Medulla oblongata (tissue), 1 donor: ENCODE results near the gene ELMO1.

ENCODE experiments used
- DNase-seq: peaks from one replicate; pipeline ENCODE4 v3.0.0-alpha.2; 2015; ENCODE audit errors: extremely low spot score

The ELMO1 gene

GRCh38 chr7:37408291-37409228, 40.1 kb downstream of the ELMO1 start:
- no peak for DNase-seq

- no peak for DNase-seq
These were observed 43.0 kb downstream of the ELMO1 start for GRCh38 chr7:37405603-37406122.

GRCh38 chr7:37405128-37405527, 43.5 kb downstream of the ELMO1 start:
- DNase-seq, result no peak

- no peak for DNase-seq
These were observed 48.7 kb downstream of the ELMO1 start for GRCh38 chr7:37399876-37400421.

GRCh38 chr7:37398403-37398802, 50.3 kb downstream of the ELMO1 start:
- no peak for DNase-seq

GRCh38 chr7:37395618-37396259, 52.9 kb downstream of the ELMO1 start:
- no peak for DNase-seq

GRCh38 chr7:37394158-37394557, 54.5 kb downstream of the ELMO1 start:
- no peak for DNase-seq

GRCh38 chr7:37393476-37393875, 55.2 kb downstream of the ELMO1 start:
- no peak for DNase-seq

GRCh38 chr7:37392673-37393017, 56.0 kb downstream of the ELMO1 start:
- DNase-seq, result no peak

- peak; percentile 79 for DNase-seq
These were observed 56.6 kb downstream of the ELMO1 start for GRCh38 chr7:37391791-37392672.

GRCh38 chr7:37390114-37390513, 58.5 kb downstream of the ELMO1 start:
- DNase-seq, result no peak

GRCh38 chr7:37388811-37389210, 59.9 kb downstream of the ELMO1 start:
- no peak for DNase-seq

- no peak for DNase-seq
These were observed 62.9 kb downstream of the ELMO1 start for GRCh38 chr7:37385787-37386186.

GRCh38 chr7:37382546-37383088, 66.0 kb downstream of the ELMO1 start:
- DNase-seq, result no peak

- DNase-seq, result no peak
These were observed 67.8 kb downstream of the ELMO1 start for GRCh38 chr7:37380831-37381230.

GRCh38 chr7:37379546-37380277, 69.0 kb downstream of the ELMO1 start:
- DNase-seq, result no peak

GRCh38 chr7:37377231-37377630, 71.4 kb downstream of the ELMO1 start:
- no peak for DNase-seq

GRCh38 chr7:37376386-37376785, 72.3 kb downstream of the ELMO1 start:
- DNase-seq, result no peak

GRCh38 chr7:37372750-37373149, 75.9 kb downstream of the ELMO1 start:
- no peak for DNase-seq

GRCh38 chr7:37371755-37372154, 76.9 kb downstream of the ELMO1 start:
- DNase-seq, result no peak

GRCh38 chr7:37369906-37370305, 78.8 kb downstream of the ELMO1 start:
- DNase-seq, result no peak
